ENCODE data around the gene SC5D.

The SC5D gene

GRCh38 chr11:121300972-121301699 lies 8.6 kb downstream of the SC5D start:
- TF ChIP-seq GATA2 (IDR thresholded peaks at IDR 0.05; ENCODE audit: low read depth, low read length) (no peak), GATA3 (IDR thresholded peaks at IDR 0.05; ENCODE audit: low read depth, low read length) (no peak)

- no peak for TF ChIP-seq GATA3 (IDR thresholded peaks at IDR 0.05; ENCODE audit: low read depth, low read length)
- TF ChIP-seq GATA2 (IDR thresholded peaks at IDR 0.05; ENCODE audit: low read depth, low read length), result no peak
Measured at GRCh38 chr11:121304759-121305158, 12.2 kb downstream of the SC5D start.

GRCh38 chr11:121308816-121309215 lies 16.2 kb downstream of the SC5D start:
- no peak for TF ChIP-seq GATA3 (IDR thresholded peaks at IDR 0.05; ENCODE audit: low read depth, low read length)
- no peak for TF ChIP-seq GATA2 (IDR thresholded peaks at IDR 0.05; ENCODE audit: low read depth, low read length)

- TF ChIP-seq GATA3 (IDR thresholded peaks at IDR 0.05; ENCODE audit: low read depth, low read length) (no peak), GATA2 (IDR thresholded peaks at IDR 0.05; ENCODE audit: low read depth, low read length) (no peak)
Measured at GRCh38 chr11:121309688-121310087, 17.1 kb downstream of the SC5D start.

GRCh38 chr11:121310908-121311307 lies 18.3 kb downstream of the SC5D start:
- TF ChIP-seq GATA3 (IDR thresholded peaks at IDR 0.05; ENCODE audit: low read depth, low read length) (no peak), GATA2 (IDR thresholded peaks at IDR 0.05; ENCODE audit: low read depth, low read length) (no peak)

- no peak for TF ChIP-seq GATA2 (IDR thresholded peaks at IDR 0.05; ENCODE audit: low read depth, low read length)
- TF ChIP-seq GATA3 (IDR thresholded peaks at IDR 0.05; ENCODE audit: low read depth, low read length), result no peak
Measured at GRCh38 chr11:121311373-121311772, 18.8 kb downstream of the SC5D start.

- TF ChIP-seq GATA3 (IDR thresholded peaks at IDR 0.05; ENCODE audit: low read depth, low read length), result no peak
- no peak for TF ChIP-seq GATA2 (IDR thresholded peaks at IDR 0.05; ENCODE audit: low read depth, low read length)
Measured at GRCh38 chr11:121312483-121312882, 19.9 kb downstream of the SC5D start.

GRCh38 chr11:121318848-121319834 lies 26.6 kb downstream of the SC5D start:
- no peak for TF ChIP-seq GATA3 (IDR thresholded peaks at IDR 0.05; ENCODE audit: low read depth, low read length)
- no peak for TF ChIP-seq GATA2 (IDR thresholded peaks at IDR 0.05; ENCODE audit: low read depth, low read length)

- TF ChIP-seq GATA3 (IDR thresholded peaks at IDR 0.05; ENCODE audit: low read depth, low read length) (no peak), GATA2 (IDR thresholded peaks at IDR 0.05; ENCODE audit: low read depth, low read length) (no peak)
Measured at GRCh38 chr11:121321614-121322243, 29.2 kb downstream of the SC5D start.

GRCh38 chr11:121323046-121323607 lies 30.6 kb downstream of the SC5D start:
- TF ChIP-seq GATA3 (IDR thresholded peaks at IDR 0.05; ENCODE audit: low read depth, low read length) (no peak), GATA2 (IDR thresholded peaks at IDR 0.05; ENCODE audit: low read depth, low read length) (no peak)

- no peak for TF ChIP-seq GATA3 (IDR thresholded peaks at IDR 0.05; ENCODE audit: low read depth, low read length)
- no peak for TF ChIP-seq GATA2 (IDR thresholded peaks at IDR 0.05; ENCODE audit: low read depth, low read length)
Measured at GRCh38 chr11:121326230-121326629, 33.7 kb downstream of the SC5D start.

GRCh38 chr11:121327553-121327952 lies 35.0 kb downstream of the SC5D start:
- TF ChIP-seq GATA3 (IDR thresholded peaks at IDR 0.05; ENCODE audit: low read depth, low read length), result no peak
- TF ChIP-seq GATA2 (IDR thresholded peaks at IDR 0.05; ENCODE audit: low read depth, low read length), result no peak

- TF ChIP-seq GATA3 (IDR thresholded peaks at IDR 0.05; ENCODE audit: low read depth, low read length) (no peak), GATA2 (IDR thresholded peaks at IDR 0.05; ENCODE audit: low read depth, low read length) (no peak)
Measured at GRCh38 chr11:121328176-121328966, 35.8 kb downstream of the SC5D start.
